Fibroblast of villous mesenchyme (primary cell): ENCODE data around the gene TOE1. TPM values are rescaled to one million over a fixed set of nuclear protein-coding genes. Genes with fewer than 3 reads are reported as not detected.

Experiments used
- DNase-seq: peaks from one replicate; pipeline ENCODE4 v3.0.0-alpha.2; 2010; ENCODE audit warnings: low read depth
- H3K4me3 ChIP-seq: 2 replicates; pipeline ENCODE4 v1.5.1; 2011; ENCODE audit warnings: low read depth, mild to moderate bottlenecking, low read length
- total RNA-seq: library from RNA; depleted of rRNA; stranded (reverse); fragments of >200 nt; gene quantifications from 2 replicates; pipeline ENCODE4 v1.2.3, GENCODE V29; 2012
- TF ChIP-seq, protein P1 (sequence below): IDR thresholded peaks from 2 replicates; pipeline ENCODE4 v1.5.1; 2012; ENCODE audit warnings: low read depth, mild to moderate bottlenecking, low read length; ENCODE audit not compliant: insufficient read depth

TOE1 gene
- total RNA-seq, 1 donor, result 10.4 TPM

DNA sequence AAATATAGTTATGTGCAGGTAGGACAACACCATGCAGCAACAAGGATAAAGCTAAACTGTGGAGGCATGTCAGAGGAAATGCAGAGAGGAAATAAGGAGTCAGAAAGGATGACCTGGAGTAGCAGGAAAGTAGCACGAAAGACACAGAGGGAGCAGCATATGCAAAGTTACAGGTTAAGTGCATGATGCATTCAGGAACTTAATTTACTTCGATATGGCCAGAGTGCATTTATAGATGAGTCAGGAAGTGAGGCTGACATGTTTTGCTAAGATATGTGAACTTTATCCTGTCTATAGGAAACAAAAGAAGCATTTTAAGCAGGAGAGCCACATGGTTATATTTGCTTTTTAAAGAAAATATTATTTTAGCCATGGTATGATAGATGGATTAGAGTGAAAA lies 15.7 kb downstream of the TOE1 start:
- TF ChIP-seq, protein P1, sequence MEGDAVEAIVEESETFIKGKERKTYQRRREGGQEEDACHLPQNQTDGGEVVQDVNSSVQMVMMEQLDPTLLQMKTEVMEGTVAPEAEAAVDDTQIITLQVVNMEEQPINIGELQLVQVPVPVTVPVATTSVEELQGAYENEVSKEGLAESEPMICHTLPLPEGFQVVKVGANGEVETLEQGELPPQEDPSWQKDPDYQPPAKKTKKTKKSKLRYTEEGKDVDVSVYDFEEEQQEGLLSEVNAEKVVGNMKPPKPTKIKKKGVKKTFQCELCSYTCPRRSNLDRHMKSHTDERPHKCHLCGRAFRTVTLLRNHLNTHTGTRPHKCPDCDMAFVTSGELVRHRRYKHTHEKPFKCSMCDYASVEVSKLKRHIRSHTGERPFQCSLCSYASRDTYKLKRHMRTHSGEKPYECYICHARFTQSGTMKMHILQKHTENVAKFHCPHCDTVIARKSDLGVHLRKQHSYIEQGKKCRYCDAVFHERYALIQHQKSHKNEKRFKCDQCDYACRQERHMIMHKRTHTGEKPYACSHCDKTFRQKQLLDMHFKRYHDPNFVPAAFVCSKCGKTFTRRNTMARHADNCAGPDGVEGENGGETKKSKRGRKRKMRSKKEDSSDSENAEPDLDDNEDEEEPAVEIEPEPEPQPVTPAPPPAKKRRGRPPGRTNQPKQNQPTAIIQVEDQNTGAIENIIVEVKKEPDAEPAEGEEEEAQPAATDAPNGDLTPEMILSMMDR, result no peak
- no peak overlapping the region for H3K4me3 ChIP-seq
- no peak for DNase-seq

DNA sequence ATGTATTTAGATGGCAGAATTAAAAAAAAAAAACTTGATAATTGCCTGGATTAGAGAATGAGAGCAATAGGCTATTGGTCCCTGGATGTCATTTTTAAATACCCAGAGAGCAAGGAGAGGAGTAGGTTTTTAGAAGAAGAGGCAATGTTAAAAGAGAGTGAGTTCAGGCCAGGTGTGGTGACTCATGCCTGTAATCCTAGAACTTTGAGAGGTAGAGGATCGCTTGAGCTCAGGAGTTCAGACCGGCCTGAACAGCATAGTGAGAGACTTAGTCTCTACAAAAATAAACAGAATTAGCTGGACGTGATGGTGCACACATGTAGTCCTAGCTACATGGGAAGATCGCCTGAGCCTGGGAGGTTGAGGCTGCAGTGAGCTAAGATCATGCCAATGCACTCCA lies 16.2 kb downstream of the TOE1 start:
- no peak for DNase-seq
- TF ChIP-seq, protein P1, result no peak
- no peak overlapping the region for H3K4me3 ChIP-seq

DNA sequence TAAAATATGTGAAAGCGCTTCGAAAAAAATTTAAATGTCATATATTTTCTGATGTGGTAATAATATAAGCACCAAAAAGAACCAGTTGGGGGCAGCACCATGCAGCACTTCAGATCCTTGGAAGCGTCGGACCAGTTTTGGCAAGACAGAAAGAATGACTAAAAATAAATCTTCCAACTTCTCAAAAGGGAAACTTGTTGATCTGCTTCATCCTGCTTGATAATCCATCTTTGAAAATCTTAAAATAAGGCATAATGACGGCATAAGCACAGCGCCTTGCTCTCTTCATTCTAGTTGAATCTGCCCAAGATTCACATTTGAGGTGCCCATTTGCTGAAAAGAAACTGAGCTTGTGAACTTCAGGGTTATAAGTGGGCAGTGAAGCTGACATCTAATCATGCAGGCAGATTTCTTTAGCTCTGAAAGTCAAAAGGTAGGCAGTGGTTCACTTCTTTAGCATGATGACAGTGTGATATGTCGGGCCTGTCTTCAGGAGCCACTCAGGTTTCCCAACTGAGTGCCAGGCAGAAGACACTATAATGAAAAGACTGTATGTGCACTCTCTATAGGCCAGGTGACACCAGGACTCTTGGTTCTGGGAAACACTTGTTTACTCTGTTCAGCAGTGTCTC lies 20.0 kb downstream of the TOE1 start:
- no peak overlapping the region for H3K4me3 ChIP-seq
- DNase-seq, result peak; percentile 80
- TF ChIP-seq, protein P1, result peak; percentile 66

DNA sequence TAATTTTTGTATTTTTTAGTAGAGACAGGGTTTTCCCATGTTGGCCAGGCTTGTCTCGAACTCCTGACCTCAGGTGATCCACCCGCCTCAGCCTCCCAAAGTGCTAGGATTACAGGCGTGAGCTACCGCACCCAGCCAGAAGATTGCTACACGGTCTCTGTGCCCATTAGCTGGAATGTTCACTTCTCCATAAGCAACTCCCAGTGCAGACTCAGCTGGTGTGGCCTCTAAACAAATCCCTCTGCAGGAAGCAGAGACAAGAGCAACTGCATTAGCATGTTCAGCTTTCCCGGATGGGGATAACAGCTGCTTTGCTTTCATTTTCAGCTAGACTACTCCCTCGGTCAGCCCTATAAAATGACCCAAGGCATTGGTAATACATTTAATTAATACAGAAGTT lies 21.0 kb downstream of the TOE1 start:
- DNase-seq, result peak; percentile 93
- peak overlapping the region; percentile 23 for H3K4me3 ChIP-seq

DNA sequence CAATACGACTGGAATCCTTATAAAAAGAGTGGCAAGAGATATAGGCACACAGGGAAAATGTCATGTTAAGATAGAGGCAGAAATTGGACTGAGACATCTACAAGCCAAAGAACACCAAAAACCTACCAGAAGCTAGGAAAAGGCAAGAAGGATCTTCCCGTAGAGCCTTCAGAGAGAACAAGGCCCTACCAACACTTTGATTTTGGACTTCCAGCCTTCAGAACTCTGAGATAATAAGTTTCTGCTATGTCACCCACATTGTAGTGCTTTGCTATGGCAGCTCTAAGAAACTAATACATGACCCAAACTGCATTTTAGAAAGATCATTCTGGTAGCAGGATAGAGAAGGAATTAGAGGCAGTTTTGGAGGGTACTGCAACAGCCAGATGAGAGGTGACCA lies 24.3 kb downstream of the TOE1 start:
- DNase-seq, result no peak
- no peak overlapping the region for H3K4me3 ChIP-seq
- TF ChIP-seq, protein P1, result no peak

DNA sequence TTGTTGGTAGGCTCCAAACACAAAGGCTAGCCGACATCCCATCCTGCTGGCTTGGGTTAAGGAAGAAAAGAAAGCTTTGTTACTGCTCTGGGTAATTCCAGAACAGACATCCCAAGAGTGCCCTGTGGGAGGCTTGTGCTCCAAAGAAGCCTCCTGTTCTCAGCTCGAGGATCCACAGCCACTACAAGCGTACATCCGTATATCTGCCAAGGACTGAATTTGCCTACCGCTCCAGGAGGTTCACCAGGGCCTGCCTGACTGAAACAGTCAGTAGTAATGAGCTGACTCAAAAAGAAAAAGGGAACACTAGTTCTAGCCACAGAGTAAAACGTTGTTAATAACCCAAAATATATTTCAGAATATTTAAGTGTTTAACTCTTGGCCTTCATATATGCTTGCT lies 25.1 kb downstream of the TOE1 start:
- DNase-seq, result no peak
- no peak overlapping the region for H3K4me3 ChIP-seq
- TF ChIP-seq, protein P1, result no peak

DNA sequence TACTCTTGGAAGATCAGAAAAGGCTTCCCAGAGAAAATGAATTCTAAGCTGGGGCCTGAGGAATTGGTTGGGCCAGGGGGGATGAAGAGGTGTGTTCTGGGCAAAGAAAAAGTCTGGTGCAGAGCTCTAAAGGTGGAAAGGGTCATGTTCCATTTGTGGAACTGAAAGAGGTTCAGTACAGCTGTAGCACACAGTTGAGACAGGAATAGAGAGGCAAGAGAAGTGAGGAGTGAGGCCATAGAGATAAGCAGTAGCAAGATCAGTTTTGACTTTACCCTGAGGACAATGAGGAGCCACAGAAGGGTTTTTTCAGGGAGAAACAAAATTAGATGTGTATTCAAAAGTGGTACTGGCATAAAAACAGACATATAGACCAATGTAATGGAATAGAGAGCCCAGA lies 30.6 kb downstream of the TOE1 start:
- H3K4me3 ChIP-seq, result no peak overlapping the region
- no peak for DNase-seq
- TF ChIP-seq, protein P1, result no peak

DNA sequence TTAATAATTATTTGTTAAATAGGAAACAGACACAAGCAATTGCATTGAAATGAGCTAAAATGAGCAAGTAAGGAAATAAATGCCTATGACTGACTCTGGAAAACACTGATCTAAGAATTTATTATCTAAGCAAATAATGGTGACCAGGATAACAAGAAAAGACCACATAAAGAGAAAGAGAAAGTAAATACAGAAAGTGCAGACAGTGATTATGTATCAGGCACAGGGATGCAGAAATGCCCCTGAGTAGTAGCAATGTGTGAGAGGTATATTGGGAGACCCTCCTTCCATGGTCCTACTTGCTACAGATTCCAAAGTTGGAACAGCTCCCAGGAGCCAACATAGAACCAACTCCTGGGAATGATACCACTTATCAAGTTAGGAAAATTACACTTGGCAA lies 33.6 kb downstream of the TOE1 start:
- DNase-seq, result no peak
- TF ChIP-seq, protein P1, result no peak
- no peak overlapping the region for H3K4me3 ChIP-seq
